IgD-negative memory B cell (primary cell): ENCODE measurements around the gene FTO. TPM values are rescaled to one million over a fixed set of nuclear protein-coding genes. Genes with fewer than 3 reads are reported as not detected.

Experiments
- H3K27ac Mint-ChIP-seq, 3 donors: one replicate each; pipeline ENCODE4 v1.8.0; 2020 to 2022; ENCODE audit warnings: mild to moderate bottlenecking in 3 of 3, mixed read lengths in 3 of 3, moderate library complexity in 1 of 3
- H3K27me3 Mint-ChIP-seq: one replicate; pipeline ENCODE4 v1.8.0; 2021; ENCODE audit warnings: mixed read lengths
- H3K36me3 Mint-ChIP-seq: one replicate; pipeline ENCODE4 v1.8.0; 2020; ENCODE audit warnings: mild to moderate bottlenecking, mixed read lengths
- H3K4me1 Mint-ChIP-seq, 3 donors: one replicate each; pipeline ENCODE4 v1.8.0; 2020 to 2022; ENCODE audit warnings: mixed read lengths in 3 of 3, mild to moderate bottlenecking in 1 of 3
- H3K4me3 Mint-ChIP-seq, 4 donors: one replicate each; pipeline ENCODE4 v1.8.0; 2020 to 2022; ENCODE audit warnings: mild to moderate bottlenecking in 4 of 4, mixed read lengths in 4 of 4, moderate library complexity in 3 of 4
- H3K9me3 Mint-ChIP-seq, 3 donors: one replicate each; pipeline ENCODE4 v1.8.0; 2020 to 2021; ENCODE audit warnings: mixed read lengths in 3 of 3, mild to moderate bottlenecking in 1 of 3
- polyA plus RNA-seq: library from polyadenylated mRNA; unstranded; fragments of 300-500 nt; fragmentation: Illumina TruSeq; gene quantifications from one replicate; pipeline ENCODE4 v1.2.3, GENCODE V29; 2021

Gene FTO
- polyA plus RNA-seq, 1 donor from 2014 or later, result 53.2 TPM

- H3K27me3 Mint-ChIP-seq, result no peaks in the 10 kb centered on the region
- no peaks in the 10 kb centered on the region for H3K9me3 Mint-ChIP-seq
- no peak overlapping the region for H3K27ac Mint-ChIP-seq
- H3K36me3 Mint-ChIP-seq, result peaks cover 8% of the 10 kb centered on the region
- H3K4me3 Mint-ChIP-seq, result no peak overlapping the region
- no peaks in the 10 kb centered on the region for H3K4me1 Mint-ChIP-seq
Measured at GRCh38 chr16:53924331-53925106, 220.6 kb downstream of the FTO start.

GRCh38 chr16:53925107-53925410 lies 221.1 kb downstream of the FTO start:
- H3K27me3 Mint-ChIP-seq, result no peaks in the 10 kb centered on the region
- H3K9me3 Mint-ChIP-seq, result no peaks in the 10 kb centered on the region
- H3K27ac Mint-ChIP-seq, result no peak overlapping the region
- no peaks in the 10 kb centered on the region for H3K4me1 Mint-ChIP-seq
- H3K36me3 Mint-ChIP-seq, result peaks cover 8% of the 10 kb centered on the region
- H3K4me3 Mint-ChIP-seq, result no peak overlapping the region

GRCh38 chr16:53925526-53925925 lies 221.6 kb downstream of the FTO start:
- peaks cover 5% of the 10 kb centered on the region for H3K36me3 Mint-ChIP-seq
- no peak overlapping the region for H3K27ac Mint-ChIP-seq
- H3K9me3 Mint-ChIP-seq, result no peaks in the 10 kb centered on the region
- H3K4me1 Mint-ChIP-seq, result no peaks in the 10 kb centered on the region
- no peak overlapping the region for H3K4me3 Mint-ChIP-seq
- no peaks in the 10 kb centered on the region for H3K27me3 Mint-ChIP-seq

GRCh38 chr16:53926209-53926608 lies 222.3 kb downstream of the FTO start:
- no peak overlapping the region for H3K4me3 Mint-ChIP-seq
- H3K36me3 Mint-ChIP-seq, result peaks cover 5% of the 10 kb centered on the region
- no peaks in the 10 kb centered on the region for H3K4me1 Mint-ChIP-seq
- H3K27ac Mint-ChIP-seq, result no peak overlapping the region
- H3K27me3 Mint-ChIP-seq, result no peaks in the 10 kb centered on the region
- H3K9me3 Mint-ChIP-seq, result no peaks in the 10 kb centered on the region

GRCh38 chr16:53932975-53933374 lies 229.0 kb downstream of the FTO start:
- Mint-ChIP-seq H3K4me3 (no peak overlapping the region), H3K27me3 (no peaks in the 10 kb centered on the region), H3K27ac (no peak overlapping the region), H3K9me3 (no peaks in the 10 kb centered on the region), H3K4me1 (no peaks in the 10 kb centered on the region), H3K36me3 (peaks cover 19% of the 10 kb centered on the region)

GRCh38 chr16:53933407-53933806 lies 229.5 kb downstream of the FTO start:
- Mint-ChIP-seq H3K4me3 (no peak overlapping the region), H3K4me1 (no peaks in the 10 kb centered on the region), H3K27ac (no peak overlapping the region), H3K9me3 (no peaks in the 10 kb centered on the region), H3K36me3 (peaks cover 23% of the 10 kb centered on the region), H3K27me3 (no peaks in the 10 kb centered on the region)

GRCh38 chr16:53936052-53936451 lies 232.1 kb downstream of the FTO start:
- no peak overlapping the region for H3K4me3 Mint-ChIP-seq
- no peaks in the 10 kb centered on the region for H3K4me1 Mint-ChIP-seq
- H3K9me3 Mint-ChIP-seq, result peaks cover 0 to 4% (median 3%) of the 10 kb centered on the region in 3 donors
- H3K36me3 Mint-ChIP-seq, result peaks cover 36% of the 10 kb centered on the region
- H3K27me3 Mint-ChIP-seq, result no peaks in the 10 kb centered on the region
- H3K27ac Mint-ChIP-seq, result no peak overlapping the region

- no peak overlapping the region for H3K4me3 Mint-ChIP-seq
- peaks cover 0 to 4% (median 3%) of the 10 kb centered on the region in 3 donors for H3K9me3 Mint-ChIP-seq
- no peaks in the 10 kb centered on the region for H3K4me1 Mint-ChIP-seq
- H3K27me3 Mint-ChIP-seq, result no peaks in the 10 kb centered on the region
- H3K27ac Mint-ChIP-seq, result no peak overlapping the region
- peaks cover 37% of the 10 kb centered on the region for H3K36me3 Mint-ChIP-seq
Measured at GRCh38 chr16:53936529-53936928, 232.6 kb downstream of the FTO start.

GRCh38 chr16:53937161-53937880 lies 233.4 kb downstream of the FTO start:
- Mint-ChIP-seq H3K27ac (no peak overlapping the region), H3K27me3 (no peaks in the 10 kb centered on the region), H3K4me1 (no peaks in the 10 kb centered on the region), H3K36me3 (peaks cover 40% of the 10 kb centered on the region), H3K9me3 (peaks cover 0 to 4% (median 3%) of the 10 kb centered on the region in 3 donors), H3K4me3 (no peak overlapping the region)

GRCh38 chr16:53944025-53944424 lies 240.1 kb downstream of the FTO start:
- no peaks in the 10 kb centered on the region for H3K27me3 Mint-ChIP-seq
- H3K4me1 Mint-ChIP-seq, result peaks cover 4 to 5% (median 5%) of the 10 kb centered on the region in 3 donors

GRCh38 chr16:53945996-53946395 lies 242.0 kb downstream of the FTO start:
- Mint-ChIP-seq H3K27me3 (no peaks in the 10 kb centered on the region), H3K36me3 (peaks cover 5% of the 10 kb centered on the region), H3K9me3 (no peaks in the 10 kb centered on the region), H3K27ac (no peak overlapping the region), H3K4me3 (no peak overlapping the region), H3K4me1 (peaks cover 13 to 18% (median 17%) of the 10 kb centered on the region in 3 donors)

More at GRCh38 chr16:53944025-53944424, 240.1 kb downstream of the FTO start:
- peaks cover 0 to 4% (median 3%) of the 10 kb centered on the region in 3 donors for H3K9me3 Mint-ChIP-seq
- H3K36me3 Mint-ChIP-seq, result peaks cover 15% of the 10 kb centered on the region
- no peak overlapping the region for H3K27ac Mint-ChIP-seq
- H3K4me3 Mint-ChIP-seq, result no peak overlapping the region

GRCh38 chr16:53946746-53947386 lies 242.9 kb downstream of the FTO start:
- peaks cover 17 to 23% (median 22%) of the 10 kb centered on the region in 3 donors for H3K4me1 Mint-ChIP-seq
- no peaks in the 10 kb centered on the region for H3K27me3 Mint-ChIP-seq
- peaks cover 2% of the 10 kb centered on the region for H3K36me3 Mint-ChIP-seq
- no peak overlapping the region for H3K27ac Mint-ChIP-seq
- H3K9me3 Mint-ChIP-seq, result no peaks in the 10 kb centered on the region
- H3K4me3 Mint-ChIP-seq, result peak overlapping the region in 2 of 4 donors; percentile 19 to 24

- Mint-ChIP-seq H3K4me1 (peaks cover 25 to 30% (median 28%) of the 10 kb centered on the region in 3 donors), H3K27ac (peak overlapping the region in 1 of 3 donors; percentile 10), H3K36me3 (no peaks in the 10 kb centered on the region), H3K27me3 (no peaks in the 10 kb centered on the region), H3K4me3 (no peak overlapping the region), H3K9me3 (no peaks in the 10 kb centered on the region)
Measured at GRCh38 chr16:53947642-53948041, 243.7 kb downstream of the FTO start.

GRCh38 chr16:53948326-53948725 lies 244.4 kb downstream of the FTO start:
- H3K27ac Mint-ChIP-seq, result peak overlapping the region in 1 of 3 donors; percentile 60
- H3K9me3 Mint-ChIP-seq, result no peaks in the 10 kb centered on the region
- H3K4me1 Mint-ChIP-seq, result peaks cover 28 to 30% (median 28%) of the 10 kb centered on the region in 3 donors
- no peaks in the 10 kb centered on the region for H3K36me3 Mint-ChIP-seq
- no peaks in the 10 kb centered on the region for H3K27me3 Mint-ChIP-seq
- peak overlapping the region in 1 of 4 donors; percentile 19 for H3K4me3 Mint-ChIP-seq

- peak overlapping the region in 2 of 3 donors; percentile 32 to 90 for H3K27ac Mint-ChIP-seq
- H3K27me3 Mint-ChIP-seq, result no peaks in the 10 kb centered on the region
- peaks cover 28 to 30% (median 28%) of the 10 kb centered on the region in 3 donors for H3K4me1 Mint-ChIP-seq
- H3K36me3 Mint-ChIP-seq, result no peaks in the 10 kb centered on the region
- H3K4me3 Mint-ChIP-seq, result no peak overlapping the region
- H3K9me3 Mint-ChIP-seq, result no peaks in the 10 kb centered on the region
Measured at GRCh38 chr16:53948734-53949430, 244.9 kb downstream of the FTO start.
